ENCODE data around the gene CAMTA1. TPM values are rescaled to one million over a fixed set of nuclear protein-coding genes. Genes with fewer than 3 reads are reported as not detected.
"Not testable (repeated sequence)": the region's sequence is repeated elsewhere in the genome, so short reads cannot be mapped to it uniquely, and the experiment has no call there.

Gene CAMTA1
- polyA plus RNA-seq, 3 donors, result 81.9 to 89.8 (median 88.0) TPM

DNA sequence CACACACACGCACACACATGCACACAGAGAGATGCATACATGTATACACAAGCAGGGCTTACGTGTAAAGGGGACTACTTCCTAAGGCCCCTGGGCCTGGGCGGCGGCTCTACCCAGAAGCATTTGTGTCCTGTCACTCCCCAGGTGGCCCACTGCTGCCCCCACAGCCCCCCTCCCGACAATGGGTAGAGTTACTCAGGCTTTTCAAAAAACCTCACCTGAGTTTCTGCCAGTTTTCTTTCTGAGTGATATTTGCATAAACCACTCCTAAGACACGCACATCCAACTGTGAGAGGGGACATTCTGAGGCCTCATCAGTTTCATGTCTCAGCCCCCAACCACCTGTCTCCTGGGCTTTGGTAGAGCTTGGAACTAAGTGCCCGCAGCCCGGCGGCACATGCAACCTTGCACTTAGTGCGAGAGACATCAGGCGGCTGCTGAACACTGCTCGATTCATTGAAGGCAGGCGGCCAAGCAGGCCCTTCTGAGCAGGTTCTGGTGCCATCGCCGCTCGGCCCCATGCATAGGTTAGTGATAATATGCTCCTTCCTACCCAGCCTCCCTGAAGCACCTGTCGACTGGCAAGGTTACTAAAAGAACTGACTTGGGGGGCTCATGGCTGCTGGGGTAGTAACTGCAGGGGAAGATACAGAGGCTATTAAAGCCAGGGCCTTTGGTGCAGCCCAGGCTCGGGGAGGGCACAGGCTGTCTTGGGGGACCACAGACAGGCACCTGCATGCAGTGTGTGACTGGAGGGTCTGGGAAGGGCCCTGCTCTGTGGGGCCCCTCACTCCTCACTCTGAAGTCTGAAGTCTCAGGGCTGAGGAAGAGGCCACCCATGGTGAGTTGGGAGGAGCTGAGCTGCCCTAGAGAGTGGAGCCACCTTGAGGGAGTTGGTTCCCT lies 621.6 kb downstream of the CAMTA1 start:
- DNase-seq (ENCODE audit: extremely low read depth in 1 of 11, low read depth in 9 of 11, low spot score in 4 of 11), result no peak

DNA sequence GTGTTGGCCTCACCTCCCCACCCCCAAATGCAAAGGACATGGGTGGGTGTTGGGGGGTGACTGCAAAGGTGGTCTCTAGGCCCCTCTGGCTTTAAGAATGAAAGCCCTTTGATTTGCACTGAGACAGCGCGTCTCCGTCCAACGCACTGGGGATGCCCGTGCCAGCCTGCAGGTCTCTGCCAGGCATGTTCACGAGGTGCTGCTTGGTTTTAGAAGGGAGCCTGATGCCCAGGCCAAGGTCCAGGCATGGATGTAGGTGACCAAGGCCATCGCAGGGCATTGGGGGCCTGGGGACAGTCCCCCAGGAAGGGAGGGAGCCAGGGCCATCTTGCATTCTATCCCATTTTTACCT lies 622.3 kb downstream of the CAMTA1 start:
- DNase-seq (ENCODE audit: extremely low read depth in 1 of 11, low read depth in 9 of 11, low spot score in 4 of 11), result no peak

DNA sequence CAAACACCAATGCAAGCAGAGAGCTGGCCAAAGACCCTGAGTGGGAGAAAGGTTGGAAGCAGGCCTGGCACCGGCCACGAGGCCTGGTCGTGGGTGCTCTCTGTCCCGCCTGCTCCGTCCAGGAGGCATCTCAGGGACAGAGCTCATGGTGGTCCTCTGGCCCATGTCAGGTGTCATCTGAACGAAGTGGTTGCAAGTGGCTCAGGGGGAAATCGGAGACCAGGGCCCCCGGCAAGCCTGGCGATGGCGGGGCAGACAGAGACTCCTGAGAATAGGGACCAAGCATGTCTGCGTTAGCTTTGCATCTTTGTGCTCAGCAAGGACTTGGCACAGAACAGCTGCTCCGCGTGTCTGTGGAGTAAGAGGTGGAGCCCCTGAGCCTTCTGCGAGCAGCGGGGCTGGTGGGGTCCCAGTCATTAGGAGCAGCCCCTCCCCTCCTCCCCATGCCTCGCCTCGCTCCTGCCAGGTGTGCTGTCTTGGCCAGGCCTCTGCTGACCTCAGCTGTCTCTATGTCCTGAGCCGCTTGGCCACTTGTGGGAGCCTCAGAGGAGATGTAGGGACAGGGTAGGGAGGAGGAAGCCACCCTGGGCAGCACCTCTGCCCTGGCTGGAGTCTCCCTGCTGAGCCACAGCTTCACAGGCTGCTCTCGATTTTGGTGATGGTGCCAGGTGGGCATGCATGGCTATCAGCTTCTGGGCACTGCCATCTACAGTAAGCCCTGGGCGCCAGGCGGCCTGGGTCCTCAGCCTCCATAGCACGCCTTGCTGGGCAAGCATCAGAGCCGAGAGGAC lies 622.9 kb downstream of the CAMTA1 start:
- DNase-seq (ENCODE audit: extremely low read depth in 1 of 11, low read depth in 9 of 11, low spot score in 4 of 11), result no peak

DNA sequence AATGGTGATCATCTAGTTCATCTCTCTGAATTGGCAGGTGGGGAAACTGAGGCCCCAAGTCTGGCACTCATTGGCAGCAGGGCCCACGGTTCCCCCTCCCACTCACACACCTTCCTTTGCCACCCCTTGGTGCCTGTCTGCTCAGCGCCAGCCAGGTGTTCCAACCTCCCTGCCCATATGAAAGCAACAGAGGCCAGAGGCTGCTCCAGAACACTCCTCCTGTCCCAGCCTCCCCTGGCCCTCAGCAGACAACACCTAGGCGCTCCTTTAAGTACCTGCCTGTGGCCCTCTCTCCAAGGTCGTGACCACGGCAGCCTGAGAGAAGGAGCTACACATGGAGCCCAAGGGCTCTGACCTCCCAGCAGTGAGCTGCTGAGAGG lies 623.5 kb downstream of the CAMTA1 start:
- no peak for DNase-seq (ENCODE audit: extremely low read depth in 1 of 11, low read depth in 9 of 11, low spot score in 4 of 11)

DNA sequence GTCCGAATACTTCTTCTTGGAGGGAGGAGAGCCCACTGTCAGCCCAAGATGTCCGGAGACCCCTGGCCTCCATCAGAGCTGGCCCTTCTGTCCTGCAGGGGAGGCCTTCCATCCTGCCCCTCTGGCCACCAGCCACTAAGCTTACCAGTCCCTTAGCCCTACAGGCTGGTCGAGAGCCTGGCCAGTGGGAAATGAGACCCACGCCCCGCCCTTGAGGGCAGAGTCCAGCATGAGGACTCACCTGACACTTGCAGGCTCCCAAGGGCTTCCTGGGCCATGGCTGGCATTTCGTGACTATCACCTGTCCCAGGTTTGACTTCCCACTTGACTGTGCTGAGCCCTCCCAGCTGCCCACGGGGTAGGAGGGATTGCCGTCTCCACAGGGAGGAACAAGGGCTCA lies 624.0 kb downstream of the CAMTA1 start:
- DNase-seq (ENCODE audit: extremely low read depth in 1 of 11, low read depth in 9 of 11, low spot score in 4 of 11), result no peak

DNA sequence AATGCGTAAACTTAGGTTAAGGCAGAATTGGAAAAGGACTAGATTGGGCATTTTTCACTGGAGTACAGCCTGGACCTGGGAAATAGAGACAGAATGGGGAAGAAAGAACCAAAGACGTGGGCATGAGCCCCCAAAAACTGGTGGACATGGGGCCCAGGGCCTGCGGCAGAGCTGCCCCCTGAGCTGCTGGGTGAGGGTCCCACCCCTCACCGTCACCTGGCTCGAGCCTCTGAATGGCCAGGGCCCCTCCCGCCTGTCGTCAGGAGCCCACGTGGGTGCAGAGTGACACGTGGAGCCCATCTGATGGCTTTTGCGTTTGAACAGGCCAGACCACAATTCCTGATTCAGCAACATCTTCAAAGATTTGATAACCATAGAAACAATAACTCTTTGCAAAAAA lies 624.9 kb downstream of the CAMTA1 start:
- DNase-seq (ENCODE audit: extremely low read depth in 1 of 11, low read depth in 9 of 11, low spot score in 4 of 11), result no peak

DNA sequence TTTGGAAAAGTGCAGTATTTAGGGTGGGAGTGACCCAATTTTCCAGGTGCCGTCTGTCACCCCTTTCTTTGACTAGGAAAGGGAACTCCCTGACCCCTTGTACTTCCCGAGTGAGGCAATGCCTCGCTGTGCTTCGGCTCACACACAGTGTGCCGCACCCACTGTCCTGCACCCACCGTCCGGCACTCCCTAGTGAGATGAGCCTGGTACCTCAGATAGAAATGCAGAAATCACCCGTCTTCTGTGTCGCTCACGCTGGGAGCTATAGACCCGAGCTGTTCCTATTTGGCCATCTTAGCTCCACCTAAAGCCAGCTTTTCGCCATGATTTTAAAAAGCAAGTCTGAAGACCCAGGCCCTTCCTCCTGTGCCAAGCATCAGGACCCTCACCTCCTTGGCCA lies 632.4 kb downstream of the CAMTA1 start:
- not testable (repeated sequence) for DNase-seq (ENCODE audit: extremely low read depth in 1 of 11, low read depth in 9 of 11, low spot score in 4 of 11)

DNA sequence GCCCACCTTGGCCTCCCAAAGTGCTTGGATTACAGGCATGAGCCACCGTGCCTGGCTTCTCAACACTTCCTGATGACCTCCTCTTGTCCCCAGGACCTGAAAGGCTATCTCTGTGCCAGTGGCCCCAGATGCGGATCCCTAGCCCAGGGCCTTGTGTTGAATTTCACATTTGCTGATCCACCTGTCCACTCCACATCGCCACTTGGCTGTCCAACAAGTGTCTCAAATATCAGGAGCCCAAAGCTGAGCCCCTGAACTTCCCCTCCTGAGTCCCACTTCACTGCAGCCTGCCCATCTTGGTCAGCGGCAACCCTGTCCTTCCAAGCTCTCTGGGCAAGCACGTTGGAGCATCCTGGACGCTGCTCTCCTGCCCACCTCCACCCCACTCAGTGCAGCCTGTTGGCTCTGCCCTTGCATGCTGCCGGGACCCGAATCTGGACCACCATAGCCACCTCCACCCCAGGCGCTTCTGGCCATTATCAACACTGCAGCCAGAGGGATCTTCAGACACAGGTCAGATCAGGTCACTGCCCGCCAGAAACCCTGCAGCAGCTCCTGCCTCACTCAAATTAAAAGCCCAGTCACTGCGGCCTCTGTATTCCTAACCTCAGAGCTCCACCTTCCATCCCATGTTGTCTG lies 633.3 kb downstream of the CAMTA1 start:
- DNase-seq (ENCODE audit: extremely low read depth in 1 of 11, low read depth in 9 of 11, low spot score in 4 of 11), result no peak

DNA sequence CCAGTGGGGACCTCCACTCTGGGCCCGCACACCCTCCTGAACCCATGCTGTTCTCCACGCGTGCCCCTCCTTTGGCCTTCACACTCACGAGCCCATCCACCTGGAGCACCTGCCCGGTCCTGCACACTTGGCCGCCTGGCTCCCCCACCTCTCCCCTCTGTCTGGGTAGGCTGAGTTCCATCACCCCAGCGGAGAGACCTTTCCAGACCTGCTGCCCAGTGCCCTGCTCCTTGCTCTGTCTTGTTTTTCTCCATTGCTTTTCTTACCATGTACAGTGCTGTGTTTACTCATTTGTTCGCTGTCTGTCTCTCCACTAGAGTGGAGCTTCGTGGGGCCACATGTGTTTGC lies 634.8 kb downstream of the CAMTA1 start:
- no peak for DNase-seq (ENCODE audit: extremely low read depth in 1 of 11, low read depth in 9 of 11, low spot score in 4 of 11)

DNA sequence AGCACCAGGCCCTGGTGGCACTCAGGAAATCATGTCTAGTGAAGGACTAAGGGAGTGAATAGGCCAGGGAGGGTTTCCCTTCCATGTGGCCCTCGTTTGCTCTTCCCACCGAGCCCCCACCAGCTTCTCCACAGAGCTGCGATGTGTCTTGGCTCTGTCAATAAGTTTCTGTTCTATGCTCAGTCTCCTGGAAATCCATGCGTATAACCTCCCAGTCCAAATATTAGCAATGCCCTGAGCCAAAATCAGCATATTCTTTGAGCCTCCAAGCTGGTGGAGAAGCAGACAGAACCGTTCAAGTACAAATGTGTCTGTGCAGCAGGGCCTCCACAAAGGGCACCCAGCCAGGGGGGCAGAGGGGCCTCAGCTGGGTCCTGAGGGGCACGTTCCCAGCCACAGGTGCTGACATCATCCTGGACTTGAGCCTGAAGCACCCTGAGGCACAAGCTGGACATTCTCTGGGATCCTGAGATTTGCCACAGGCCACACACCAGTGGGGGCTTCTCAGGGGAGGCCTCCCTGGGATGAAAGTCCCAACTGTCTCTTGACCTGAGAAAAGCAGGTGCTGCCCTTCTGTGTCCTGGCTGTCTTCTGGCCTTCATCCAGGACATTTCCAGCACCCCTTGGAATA lies 635.3 kb downstream of the CAMTA1 start:
- DNase-seq (ENCODE audit: extremely low read depth in 1 of 11, low read depth in 9 of 11, low spot score in 4 of 11), result no peak

DNA sequence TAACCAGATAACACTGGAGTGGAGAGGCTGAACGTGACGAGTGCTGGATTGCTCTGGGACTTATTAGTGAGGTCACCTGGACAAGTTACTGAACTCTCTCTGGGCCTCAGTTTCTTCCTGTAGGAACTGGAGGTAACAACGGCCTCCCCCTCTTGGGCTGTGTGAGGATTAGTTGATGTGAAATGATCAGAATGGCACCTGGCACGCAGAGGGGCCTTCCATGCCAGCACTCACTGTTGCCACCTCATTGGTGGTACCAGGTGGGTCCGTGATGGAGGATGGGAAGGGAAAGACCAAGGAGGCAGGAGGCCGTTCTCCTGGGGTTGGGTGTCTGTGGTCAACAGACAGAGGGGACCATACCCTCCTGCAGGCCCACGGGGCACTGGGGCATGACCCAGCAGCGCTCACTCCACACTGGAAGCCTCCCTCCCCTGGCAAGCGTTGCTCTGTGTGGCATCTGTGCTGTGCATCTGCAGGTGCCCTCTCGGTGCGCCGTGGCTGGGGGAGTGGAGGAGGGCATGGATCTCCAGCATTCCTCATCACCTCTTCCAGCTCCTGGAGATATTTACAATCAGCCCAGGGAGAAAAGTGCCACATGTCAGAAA lies 636.3 kb downstream of the CAMTA1 start:
- DNase-seq (ENCODE audit: extremely low read depth in 1 of 11, low read depth in 9 of 11, low spot score in 4 of 11), result no peak

DNA sequence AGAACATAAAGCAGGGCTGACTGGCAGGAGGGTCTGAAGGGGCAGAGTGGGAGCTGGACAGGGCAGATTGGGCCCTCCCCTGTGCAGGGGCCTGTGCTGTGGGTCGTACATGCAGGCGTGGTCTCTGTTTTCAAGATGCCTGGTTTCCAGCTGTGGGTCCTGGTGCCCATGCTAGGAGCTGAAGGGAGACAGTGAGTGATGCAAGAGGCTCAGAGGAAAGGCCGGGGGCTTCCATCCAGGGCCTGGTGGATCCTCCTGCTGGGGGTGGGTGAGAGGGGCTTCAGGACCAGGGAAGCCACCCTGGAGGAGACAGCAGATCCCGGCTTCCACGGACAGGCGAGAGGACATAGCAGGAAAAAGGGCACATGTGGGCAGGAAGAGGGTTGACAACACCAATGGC lies 636.8 kb downstream of the CAMTA1 start:
- DNase-seq (ENCODE audit: extremely low read depth in 1 of 11, low read depth in 9 of 11, low spot score in 4 of 11), result no peak

DNA sequence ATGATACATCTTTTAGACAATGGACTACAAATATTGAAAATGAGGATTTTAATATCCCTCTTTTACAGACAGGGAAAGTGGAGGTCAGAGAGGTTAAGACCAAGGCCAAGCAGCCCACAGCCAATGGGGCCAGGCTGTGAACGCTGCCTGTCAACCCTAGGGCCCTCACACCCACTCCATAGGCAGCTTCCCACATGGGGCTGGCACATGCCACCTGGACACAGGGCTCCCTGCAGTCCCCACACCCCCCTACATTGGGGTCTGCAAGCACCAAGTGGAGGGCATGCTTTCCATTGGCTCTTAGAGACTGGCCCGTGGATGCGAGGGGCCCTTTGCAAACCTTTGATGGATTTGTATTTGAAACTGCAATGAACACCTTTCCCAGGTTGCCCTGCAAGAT lies 637.3 kb downstream of the CAMTA1 start:
- DNase-seq (ENCODE audit: extremely low read depth in 1 of 11, low read depth in 9 of 11, low spot score in 4 of 11), result no peak

DNA sequence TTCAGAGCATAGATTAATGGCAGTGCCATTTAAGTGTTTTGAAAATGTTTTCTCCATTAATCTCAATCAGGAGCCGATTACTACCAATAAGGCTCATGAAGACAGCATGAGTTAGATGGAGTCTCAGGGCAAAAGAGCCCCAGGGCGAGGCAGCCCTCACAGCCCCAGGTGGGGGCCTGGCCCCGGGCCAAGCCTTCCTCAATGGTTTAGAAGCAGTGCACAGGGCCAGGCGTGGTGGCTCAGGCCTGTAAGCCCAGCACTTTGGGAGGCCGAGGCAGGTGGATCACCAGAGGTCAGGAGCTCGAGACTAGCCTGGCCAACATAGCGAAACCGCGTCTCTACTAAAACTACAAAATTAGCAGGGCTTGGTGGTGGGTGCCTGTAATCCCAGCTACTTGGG lies 637.7 kb downstream of the CAMTA1 start:
- DNase-seq (ENCODE audit: extremely low read depth in 1 of 11, low read depth in 9 of 11, low spot score in 4 of 11), result no peak

DNA sequence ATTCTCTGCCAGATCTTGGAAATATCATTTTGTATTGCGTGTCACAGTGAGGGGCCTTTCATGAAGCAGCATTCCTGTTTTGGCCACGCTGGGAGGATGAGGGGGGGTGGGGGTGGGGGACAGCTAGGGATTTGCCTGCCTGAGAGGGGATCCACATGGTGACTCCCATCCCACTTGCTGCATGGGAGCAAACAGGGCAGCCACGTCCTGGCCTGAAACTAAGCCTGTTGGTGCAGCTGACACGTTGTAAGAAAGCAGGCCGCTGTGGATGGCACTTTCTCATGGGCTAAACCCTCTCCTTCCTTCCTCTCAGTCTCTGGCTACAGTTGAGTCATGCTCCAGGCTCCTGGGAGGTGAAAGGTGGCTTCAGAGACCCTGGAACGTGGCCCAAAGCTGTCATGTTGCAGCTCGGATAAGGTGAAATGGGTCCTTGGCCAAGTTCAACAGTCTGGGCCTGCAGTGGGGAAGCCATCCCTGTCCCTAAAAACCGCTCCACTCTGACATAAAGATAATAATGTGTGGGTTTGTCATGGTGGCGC lies 639.2 kb downstream of the CAMTA1 start:
- DNase-seq (ENCODE audit: extremely low read depth in 1 of 11, low read depth in 9 of 11, low spot score in 4 of 11), result no peak

DNA sequence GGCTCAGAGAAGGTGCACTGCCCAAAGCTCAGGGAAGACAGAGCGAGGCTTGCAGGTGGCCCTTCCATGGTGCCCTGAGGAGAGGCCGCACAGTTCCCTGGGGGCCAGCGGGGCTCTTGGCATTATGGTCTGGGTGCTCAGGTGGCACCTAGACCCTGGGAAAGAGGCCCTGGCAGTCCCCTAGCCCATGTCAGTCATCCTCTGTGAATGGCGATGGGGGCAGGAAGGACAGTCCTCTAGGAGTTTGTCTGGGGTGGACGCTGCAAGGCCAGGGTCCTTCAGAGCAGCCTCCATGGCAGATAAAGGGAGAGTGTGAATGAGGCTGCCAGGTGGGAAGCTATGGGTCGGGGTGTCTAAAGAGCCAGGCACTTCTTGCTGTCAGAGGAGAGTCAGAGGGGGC lies 640.0 kb downstream of the CAMTA1 start:
- no peak for DNase-seq (ENCODE audit: extremely low read depth in 1 of 11, low read depth in 9 of 11, low spot score in 4 of 11)

DNA sequence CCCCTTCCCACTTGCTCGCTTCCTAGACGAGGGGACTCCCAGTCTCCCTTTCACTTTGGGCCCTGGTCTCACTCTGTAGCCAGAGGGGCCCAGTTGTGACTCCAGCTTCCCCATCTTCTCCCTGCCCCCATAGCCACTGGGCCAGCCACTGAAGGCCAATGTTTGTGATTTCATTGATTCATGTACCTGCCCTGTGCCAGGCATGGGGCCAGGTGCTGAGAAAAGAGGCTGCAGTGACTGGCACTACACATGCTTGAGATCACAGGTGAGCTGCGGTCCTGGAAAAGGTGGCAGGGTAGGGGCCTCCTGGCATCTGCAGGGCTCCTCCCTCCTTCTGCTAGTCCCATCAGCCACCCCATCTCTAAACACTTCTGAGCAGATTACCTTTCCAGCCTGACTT lies 640.5 kb downstream of the CAMTA1 start:
- no peak for DNase-seq (ENCODE audit: extremely low read depth in 1 of 11, low read depth in 9 of 11, low spot score in 4 of 11)

DNA sequence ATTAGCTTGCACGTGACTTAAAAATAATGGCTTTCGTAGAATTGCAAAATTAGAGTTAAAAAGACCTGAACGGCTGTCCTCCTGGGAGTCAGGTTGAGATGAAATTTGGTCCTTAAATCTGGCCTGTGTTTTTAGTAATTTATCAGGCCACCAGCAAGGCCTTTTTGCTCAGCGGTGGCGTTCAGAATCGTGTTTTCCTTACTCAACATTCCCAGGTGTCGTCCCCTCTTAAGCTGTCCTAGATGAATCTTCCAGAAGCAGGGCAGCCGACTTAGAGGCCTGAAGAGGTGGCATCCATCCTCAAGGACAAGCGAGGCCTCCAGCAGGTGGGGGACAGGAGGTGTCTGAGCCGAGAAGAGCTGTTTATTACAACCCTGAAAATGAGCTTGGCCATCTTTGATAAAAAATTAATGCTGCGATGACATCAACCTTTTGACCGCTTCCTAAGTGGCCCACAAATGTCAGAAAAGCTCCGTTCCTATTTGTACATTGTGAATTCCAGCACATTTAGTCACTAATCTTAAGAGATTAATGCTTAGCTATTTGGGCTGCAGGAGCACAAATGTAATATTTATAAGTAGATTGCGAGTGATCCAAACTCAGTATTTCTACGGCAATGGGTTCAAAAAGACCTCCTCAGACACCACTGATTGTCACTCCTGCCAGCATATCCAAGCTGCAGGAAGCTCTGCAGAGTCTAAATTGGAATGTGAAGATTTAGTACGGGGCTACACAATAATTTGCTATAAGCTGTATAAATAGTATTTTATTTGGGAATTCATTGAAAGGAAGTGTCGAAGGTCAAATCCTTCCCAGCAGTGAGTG lies 641.7 kb downstream of the CAMTA1 start:
- no peak for DNase-seq (ENCODE audit: extremely low read depth in 1 of 11, low read depth in 9 of 11, low spot score in 4 of 11)
